GM19035 (cell line): ENCODE data around the gene TEX19.
"Not testable (repeated sequence)": the region's sequence is repeated elsewhere in the genome, so short reads cannot be mapped to it uniquely, and the experiment has no call there.

Experiments
- ATAC-seq: cut with Tn5 transposase; IDR thresholded peaks from one replicate; pipeline ENCODE4 v1.9.1; 2021; ENCODE audit not compliant: unreplicated experiment

The TEX19 gene

GRCh38 chr17:82406131-82406671 is 47.2 kb downstream of the TEX19 start:
- no peak for ATAC-seq

GRCh38 chr17:82407255-82407654 is 48.2 kb downstream of the TEX19 start:
- ATAC-seq = no peak

DNA sequence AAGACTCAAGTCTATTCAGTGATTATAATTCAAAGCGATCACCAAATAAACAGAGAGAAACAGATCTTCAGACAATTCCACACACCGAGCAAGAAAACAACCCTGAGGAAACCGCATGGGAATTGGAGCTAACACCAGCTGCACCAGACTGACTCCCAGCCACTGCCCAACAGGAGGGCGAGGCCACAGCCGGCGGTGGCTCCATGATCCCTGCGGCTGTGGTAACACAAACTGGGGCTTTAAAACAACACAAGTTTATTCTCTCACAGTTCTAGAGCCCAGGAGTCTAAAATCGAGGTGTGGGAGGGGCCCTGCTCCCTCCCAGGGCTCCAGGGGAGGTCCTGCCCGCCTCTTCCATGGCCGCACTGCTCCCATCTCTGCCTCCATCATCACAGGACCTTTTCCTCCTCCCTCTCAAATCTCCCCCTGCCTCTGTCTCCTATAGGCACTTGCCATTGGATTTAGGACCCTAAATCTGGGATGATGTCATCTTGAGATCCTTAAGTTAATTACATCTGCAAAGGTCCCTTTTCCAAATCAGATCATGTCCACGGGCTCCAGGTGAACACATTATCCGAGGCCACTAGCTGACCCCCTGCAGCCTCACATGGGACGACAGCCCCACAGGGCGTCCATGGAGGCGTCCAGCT is 49.4 kb downstream of the TEX19 start:
- no peak for ATAC-seq

DNA sequence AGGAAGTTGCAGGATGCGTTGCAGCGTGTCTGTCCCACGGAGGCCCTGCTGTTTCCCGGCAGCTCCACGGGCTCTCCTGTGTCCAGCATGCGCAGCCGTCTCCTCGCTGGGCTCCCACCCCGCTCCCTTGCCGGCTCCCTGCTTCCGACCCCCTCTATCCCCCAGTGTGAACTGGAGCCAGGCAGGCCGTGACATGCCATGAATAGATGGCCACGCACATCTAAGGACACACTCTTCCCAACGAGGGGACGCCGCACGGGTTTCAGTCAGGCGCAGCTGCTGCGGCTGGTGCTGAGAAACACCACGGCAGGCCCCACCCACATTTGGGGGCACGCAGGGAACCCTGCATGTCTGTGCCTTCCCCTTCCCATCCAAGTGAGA is 49.9 kb downstream of the TEX19 start:
- no peak for ATAC-seq

DNA sequence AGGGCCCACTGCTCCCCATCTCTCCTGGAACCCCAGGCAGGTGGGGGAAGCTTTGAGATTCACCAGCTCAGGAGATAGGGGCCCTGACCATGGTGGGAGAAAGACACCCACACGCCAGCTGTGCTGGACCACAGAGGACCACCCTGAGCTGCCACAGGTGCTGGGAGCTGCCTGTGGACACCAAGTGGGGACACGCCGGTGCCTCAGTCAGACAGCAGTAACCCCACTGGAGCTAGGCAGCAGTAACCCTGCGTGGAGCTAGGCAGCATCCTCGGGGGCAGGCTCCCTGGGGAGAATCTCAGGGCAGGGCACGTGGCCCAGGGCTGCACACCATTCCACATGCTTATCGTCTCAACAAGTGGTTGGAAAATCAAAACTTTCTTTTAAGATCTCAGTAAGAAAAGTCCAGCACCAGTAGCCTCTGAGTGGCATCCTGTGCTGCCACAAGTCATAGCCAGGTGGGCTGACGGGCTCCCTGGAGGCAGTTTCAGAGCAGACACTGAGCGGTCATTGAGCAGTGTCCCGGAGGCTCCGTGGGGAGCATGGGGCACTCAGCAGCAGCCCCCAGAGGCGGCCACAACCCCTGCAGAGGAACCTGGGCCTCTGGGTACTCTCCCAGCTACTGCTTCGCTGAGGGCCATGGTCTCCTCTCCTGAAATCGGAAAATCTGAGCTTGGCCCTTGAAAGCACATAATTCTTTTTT is 51.1 kb downstream of the TEX19 start:
- no peak for ATAC-seq

- no peak for ATAC-seq
These were observed 52.5 kb downstream of the TEX19 start for GRCh38 chr17:82411396-82412053.

GRCh38 chr17:82412081-82412480 is 53.0 kb downstream of the TEX19 start:
- ATAC-seq = not testable (repeated sequence)

DNA sequence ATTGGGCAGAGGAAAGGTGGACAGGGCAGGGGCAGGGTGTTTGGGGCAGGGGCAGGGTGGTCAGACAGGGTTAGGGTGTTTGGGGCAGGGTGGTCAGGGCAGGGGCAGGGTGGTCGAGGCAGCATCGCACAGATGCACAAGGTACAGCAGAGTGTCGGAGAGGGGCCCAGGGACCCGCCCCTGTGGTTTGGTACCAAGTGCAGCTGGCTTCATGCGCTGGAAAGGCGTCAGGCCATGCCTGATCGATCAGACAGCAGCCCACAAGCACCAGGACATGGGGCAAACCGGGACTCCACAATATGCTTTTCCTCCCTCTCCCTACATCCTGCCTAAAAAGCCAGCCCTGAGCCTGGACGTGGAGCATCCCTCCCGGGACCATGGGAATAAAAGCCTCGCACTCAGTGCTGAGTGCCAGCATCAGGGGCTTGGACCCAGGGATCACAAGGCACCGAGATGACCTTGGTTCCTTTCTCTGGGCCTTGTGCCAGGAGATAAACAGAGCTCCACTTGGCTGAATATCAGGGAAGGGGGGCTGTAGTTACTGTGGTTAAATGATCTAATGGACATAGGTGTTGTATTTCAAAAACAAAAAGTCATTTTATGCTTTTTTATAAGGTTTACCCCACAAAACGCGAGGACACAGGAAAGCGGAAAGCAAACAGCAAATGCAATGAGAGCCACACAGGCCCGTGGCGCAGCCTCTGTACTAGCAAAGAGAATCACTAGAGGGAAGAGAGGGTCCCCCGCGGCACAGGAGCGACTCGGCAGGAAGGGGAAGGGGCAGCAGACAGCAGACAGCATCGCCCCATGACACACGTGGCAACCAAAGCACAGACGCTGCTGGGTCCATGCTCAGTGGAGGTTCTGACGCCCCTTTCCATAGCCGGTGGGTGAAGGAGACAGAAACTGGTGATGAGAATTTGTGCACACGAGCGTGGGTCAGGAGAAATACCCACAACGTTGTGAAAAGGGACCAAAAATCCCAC is 53.8 kb downstream of the TEX19 start:
- no peak for ATAC-seq
